ENCODE measurements around the gene CNTN1. TPM values are rescaled to one million over a fixed set of nuclear protein-coding genes. Genes with fewer than 3 reads are reported as not detected.

CNTN1 gene
- total RNA-seq, 1 donor from 2014 or later = 0.46 TPM

GRCh38 chr12:40989785-40990184 is 297.5 kb downstream of the CNTN1 start:
- no peaks in the 10 kb centered on the region for H3K9me3 Mint-ChIP-seq (ENCODE audit: unreplicated experiment)
- no peaks in the 10 kb centered on the region for H3K4me1 Mint-ChIP-seq (ENCODE audit: unreplicated experiment)
- TF ChIP-seq CTCF (IDR thresholded peaks at IDR 0.05; ENCODE audit: unreplicated experiment) = no peak
- no peak overlapping the region for H3K4me3 Mint-ChIP-seq (ENCODE audit: unreplicated experiment)
- no peaks in the 10 kb centered on the region for H3K36me3 Mint-ChIP-seq (ENCODE audit: low read depth, unreplicated experiment)
- H3K27me3 Mint-ChIP-seq (ENCODE audit: unreplicated experiment) = no peaks in the 10 kb centered on the region
- DNase-seq (ENCODE audit: low spot score) = no peak
- no peak overlapping the region for H3K27ac Mint-ChIP-seq (ENCODE audit: unreplicated experiment)

- no peaks in the 10 kb centered on the region for H3K27me3 Mint-ChIP-seq (ENCODE audit: unreplicated experiment)
- H3K4me1 Mint-ChIP-seq (ENCODE audit: unreplicated experiment) = no peaks in the 10 kb centered on the region
- DNase-seq (ENCODE audit: low spot score) = no peak
- no peak overlapping the region for H3K27ac Mint-ChIP-seq (ENCODE audit: unreplicated experiment)
- H3K9me3 Mint-ChIP-seq (ENCODE audit: unreplicated experiment) = no peaks in the 10 kb centered on the region
- no peaks in the 10 kb centered on the region for H3K36me3 Mint-ChIP-seq (ENCODE audit: low read depth, unreplicated experiment)
- TF ChIP-seq CTCF (IDR thresholded peaks at IDR 0.05; ENCODE audit: unreplicated experiment) = no peak
- H3K4me3 Mint-ChIP-seq (ENCODE audit: unreplicated experiment) = no peak overlapping the region
Measured at GRCh38 chr12:40992158-40992557, 299.9 kb downstream of the CNTN1 start.

- no peaks in the 10 kb centered on the region for H3K4me1 Mint-ChIP-seq (ENCODE audit: unreplicated experiment)
- H3K27me3 Mint-ChIP-seq (ENCODE audit: unreplicated experiment) = no peaks in the 10 kb centered on the region
- no peak overlapping the region for H3K4me3 Mint-ChIP-seq (ENCODE audit: unreplicated experiment)
- no peak for DNase-seq (ENCODE audit: low spot score)
- TF ChIP-seq CTCF (IDR thresholded peaks at IDR 0.05; ENCODE audit: unreplicated experiment) = no peak
- H3K9me3 Mint-ChIP-seq (ENCODE audit: unreplicated experiment) = no peaks in the 10 kb centered on the region
- no peak overlapping the region for H3K27ac Mint-ChIP-seq (ENCODE audit: unreplicated experiment)
- H3K36me3 Mint-ChIP-seq (ENCODE audit: low read depth, unreplicated experiment) = no peaks in the 10 kb centered on the region
Measured at GRCh38 chr12:40992674-40993073, 300.4 kb downstream of the CNTN1 start.

- DNase-seq (ENCODE audit: low spot score) = no peak
- TF ChIP-seq CTCF (IDR thresholded peaks at IDR 0.05; ENCODE audit: unreplicated experiment) = no peak
- no peaks in the 10 kb centered on the region for H3K36me3 Mint-ChIP-seq (ENCODE audit: low read depth, unreplicated experiment)
- no peaks in the 10 kb centered on the region for H3K9me3 Mint-ChIP-seq (ENCODE audit: unreplicated experiment)
- H3K27ac Mint-ChIP-seq (ENCODE audit: unreplicated experiment) = no peak overlapping the region
- no peaks in the 10 kb centered on the region for H3K4me1 Mint-ChIP-seq (ENCODE audit: unreplicated experiment)
- H3K4me3 Mint-ChIP-seq (ENCODE audit: unreplicated experiment) = no peak overlapping the region
- no peaks in the 10 kb centered on the region for H3K27me3 Mint-ChIP-seq (ENCODE audit: unreplicated experiment)
Measured at GRCh38 chr12:40993158-40993557, 300.9 kb downstream of the CNTN1 start.

GRCh38 chr12:40996091-40996490 is 303.9 kb downstream of the CNTN1 start:
- Mint-ChIP-seq H3K4me1 (ENCODE audit: unreplicated experiment) (no peaks in the 10 kb centered on the region), H3K4me3 (ENCODE audit: unreplicated experiment) (no peak overlapping the region), H3K9me3 (ENCODE audit: unreplicated experiment) (no peaks in the 10 kb centered on the region), H3K27me3 (ENCODE audit: unreplicated experiment) (no peaks in the 10 kb centered on the region), H3K27ac (ENCODE audit: unreplicated experiment) (no peak overlapping the region), H3K36me3 (ENCODE audit: low read depth, unreplicated experiment) (no peaks in the 10 kb centered on the region)
- no peak for DNase-seq (ENCODE audit: low spot score)
- TF ChIP-seq CTCF (IDR thresholded peaks at IDR 0.05; ENCODE audit: unreplicated experiment) = no peak

Measured in endothelial cell (in vitro differentiated cells).